Activated CD8-positive, alpha-beta memory T cell treated with anti-CD3 and anti-CD28 coated beads, Interleukin-2, amount 50 U/mL, for 48 hours (primary cell): Measurements from ENCODE around the gene LARGE1.

Experiments
- DNase-seq: peaks from one replicate; pipeline ENCODE4 v3.0.0-alpha.2; 2020

LARGE1 gene

DNA sequence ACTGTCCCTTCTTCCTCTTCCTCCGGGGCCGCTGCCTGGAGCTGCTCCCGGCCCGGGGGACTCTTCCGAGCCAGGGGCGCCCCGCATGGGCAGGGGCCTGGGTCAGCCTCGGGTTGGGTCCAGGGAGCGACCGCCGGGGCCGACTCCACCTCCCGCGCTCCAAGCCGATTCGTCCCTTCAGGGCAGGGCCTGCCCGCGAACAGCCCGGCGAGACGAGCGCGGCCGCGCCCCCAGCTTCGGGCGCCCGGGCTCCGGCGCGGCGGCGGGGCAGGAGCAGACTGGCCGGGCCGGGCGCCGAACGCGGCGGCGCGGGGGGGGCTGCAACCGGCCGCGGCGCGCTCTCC, at the start of gene LARGE1:
LARGE1 (minus strand) TSS at position 280 of the 344 bp plus-strand sequence.
- peak; percentile 55 for DNase-seq

DNA sequence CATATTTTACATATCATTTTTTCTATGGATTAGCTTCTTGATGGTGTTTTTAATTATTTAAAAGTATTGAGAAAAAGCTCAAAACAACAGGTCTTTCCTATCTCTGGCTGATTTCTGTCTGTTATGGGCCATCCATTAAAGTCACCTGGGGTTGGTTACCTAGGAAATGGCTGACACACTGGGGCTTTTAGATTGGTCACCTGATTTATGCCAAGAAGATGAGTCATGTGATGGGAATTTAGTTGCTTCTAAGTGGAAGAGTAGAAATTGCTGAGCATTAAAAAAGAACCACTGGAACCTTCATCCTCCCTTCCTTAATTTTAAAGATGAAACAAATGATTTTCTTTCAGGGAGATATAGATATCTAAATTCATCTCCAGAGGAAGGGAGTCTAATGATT, 48.8 kb upstream of the LARGE1 start:
- no peak for DNase-seq

DNA sequence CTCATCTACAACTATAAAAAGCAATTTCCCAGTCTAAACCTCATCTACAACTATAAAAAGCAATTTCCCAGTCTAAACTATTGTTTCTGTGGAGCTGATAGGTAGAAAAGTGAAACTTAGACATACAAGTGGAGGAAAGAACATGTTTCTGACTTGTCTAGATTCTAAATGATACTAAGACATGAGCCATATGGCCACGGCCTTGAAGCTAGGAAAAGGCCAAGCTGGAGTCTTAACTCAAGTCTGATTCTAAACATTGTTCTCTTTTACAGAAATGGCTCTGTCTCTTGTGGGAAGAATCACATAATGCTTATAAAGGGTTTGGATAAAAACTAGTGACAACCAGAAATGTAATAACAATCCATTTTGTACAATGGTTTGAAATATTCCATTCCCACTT, 43.8 kb upstream of the LARGE1 start:
- DNase-seq = no peak

DNA sequence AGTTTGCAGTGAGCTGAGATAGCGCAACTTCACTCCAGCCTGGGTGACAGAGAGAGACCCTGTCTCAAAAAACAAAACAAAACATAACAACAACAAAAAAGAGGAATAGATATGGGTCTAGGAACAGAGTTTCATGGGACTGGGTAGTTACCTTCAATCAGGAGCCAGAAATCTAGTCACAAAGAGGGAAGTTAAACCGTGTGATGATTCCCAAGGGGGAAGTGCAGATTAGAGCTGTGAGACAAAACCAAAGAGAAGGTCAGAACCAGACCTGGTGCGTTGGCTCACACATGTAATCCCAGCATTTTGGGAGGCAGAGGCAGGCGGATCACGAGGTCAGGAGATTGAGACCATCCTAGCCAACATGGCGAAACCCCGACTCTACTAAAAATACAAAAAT, 42.1 kb upstream of the LARGE1 start:
- no peak for DNase-seq

DNA sequence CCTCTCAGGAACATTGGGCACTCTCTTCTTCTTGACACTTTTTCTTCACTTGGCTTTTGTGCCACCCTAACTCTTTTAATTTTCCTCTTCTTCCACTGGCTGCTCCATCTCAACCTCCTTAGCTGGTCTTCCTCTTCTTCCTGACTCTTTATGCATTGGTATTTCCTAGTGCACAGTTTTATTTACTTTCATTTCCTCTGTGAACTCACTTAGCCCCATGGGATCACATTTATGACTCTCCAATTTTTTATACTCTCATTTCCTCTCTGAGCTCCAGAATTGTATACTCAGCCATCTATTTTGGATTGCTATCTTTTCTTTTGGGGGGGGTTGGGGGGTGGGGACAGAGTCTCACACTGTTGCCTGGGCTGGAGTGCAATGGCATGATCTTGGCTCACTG, 38.5 kb upstream of the LARGE1 start:
- no peak for DNase-seq

DNA sequence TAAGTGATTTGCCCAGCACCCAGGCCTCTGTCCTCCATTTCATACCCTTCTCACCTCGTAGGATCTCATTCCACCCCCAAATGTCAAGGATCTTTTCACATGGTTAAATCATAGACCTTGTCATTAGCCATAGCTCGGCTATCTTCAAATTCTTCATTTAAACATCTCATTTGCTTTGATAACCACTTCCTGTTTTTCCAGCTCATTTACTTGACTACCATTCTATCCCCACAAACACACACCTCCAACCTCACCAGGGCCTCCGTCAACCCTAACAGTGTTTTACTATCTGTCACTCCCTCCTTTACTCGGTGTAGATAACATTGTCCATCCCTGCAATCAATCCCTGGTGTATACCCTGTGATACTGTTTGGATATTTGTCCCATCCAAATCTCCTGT, 36.8 kb upstream of the LARGE1 start:
- no peak for DNase-seq

DNA sequence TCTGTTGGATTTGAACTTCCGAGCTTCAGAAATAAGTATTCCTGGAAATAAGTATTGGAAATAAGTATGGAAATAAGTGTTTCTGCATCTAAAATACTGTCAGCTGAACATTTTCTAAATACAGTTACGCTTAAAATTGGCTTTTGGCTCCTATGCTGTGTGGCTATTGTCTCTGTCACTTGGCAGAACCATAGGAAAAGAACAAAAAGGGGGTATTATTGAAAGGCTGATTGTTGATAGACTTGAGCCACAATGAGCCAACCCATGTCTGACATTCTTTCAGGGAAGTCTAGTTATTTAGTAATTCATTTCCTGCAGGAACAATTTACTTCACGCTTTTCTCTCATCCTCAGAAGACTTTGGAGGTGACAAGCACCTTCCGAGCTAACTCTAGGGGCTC, 32.5 kb upstream of the LARGE1 start:
- DNase-seq = no peak

DNA sequence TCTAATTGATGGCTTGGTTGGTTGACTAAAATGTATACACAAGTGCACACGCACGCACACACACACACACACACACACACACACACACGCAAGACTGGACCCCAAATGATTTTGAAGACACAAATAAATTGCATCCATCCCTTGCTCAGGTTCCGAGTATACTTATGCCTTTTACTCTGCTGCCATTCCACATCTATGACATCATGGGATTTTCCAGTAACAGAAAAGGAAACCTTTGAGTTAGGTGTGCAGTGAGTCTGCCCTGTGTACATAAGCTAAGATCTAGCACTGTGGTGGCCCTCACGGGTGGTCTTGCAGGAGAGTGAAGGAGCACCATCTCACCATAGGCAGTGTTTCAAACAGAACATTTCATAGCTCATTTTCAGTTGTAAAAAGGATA, 20.5 kb upstream of the LARGE1 start:
- no peak for DNase-seq

DNA sequence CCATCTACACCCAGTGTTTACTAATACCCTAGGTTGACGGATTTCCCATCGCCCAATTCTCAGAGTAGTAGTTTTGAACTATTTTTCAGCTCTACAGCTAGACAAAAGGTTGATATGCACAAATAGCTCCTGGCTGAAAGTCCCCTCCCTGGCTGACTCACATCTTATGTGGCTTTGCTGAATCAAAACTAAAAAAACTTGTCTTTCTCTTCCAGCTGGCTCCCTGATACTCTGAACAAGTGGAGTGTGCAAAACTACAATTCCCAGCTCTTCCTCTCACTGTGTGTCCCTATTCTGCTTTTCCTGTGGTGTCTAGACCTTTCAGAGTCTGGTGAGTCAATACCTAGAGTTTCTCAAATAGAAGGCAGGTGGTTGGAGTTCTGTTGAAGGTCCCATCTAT, 12.7 kb upstream of the LARGE1 start:
- DNase-seq = no peak

DNA sequence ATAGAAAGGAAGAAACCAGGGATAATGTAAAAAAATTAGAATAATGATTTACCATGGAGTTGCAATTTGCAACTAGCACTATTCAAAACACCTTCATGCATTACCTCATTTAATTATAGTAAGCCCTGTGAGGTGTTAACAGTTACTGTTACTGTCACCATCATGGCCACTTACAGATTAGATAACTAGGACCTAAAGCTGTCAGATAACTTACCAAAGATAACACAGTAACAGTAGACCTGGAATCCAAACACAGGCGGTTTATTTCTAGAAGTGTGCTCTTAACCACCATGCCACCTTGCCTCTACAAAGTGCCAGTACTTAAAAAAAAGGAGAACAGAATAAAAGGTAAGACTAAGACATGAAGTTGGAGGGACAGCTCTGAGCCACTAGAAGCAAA, 11.1 kb upstream of the LARGE1 start:
- no peak for DNase-seq

DNA sequence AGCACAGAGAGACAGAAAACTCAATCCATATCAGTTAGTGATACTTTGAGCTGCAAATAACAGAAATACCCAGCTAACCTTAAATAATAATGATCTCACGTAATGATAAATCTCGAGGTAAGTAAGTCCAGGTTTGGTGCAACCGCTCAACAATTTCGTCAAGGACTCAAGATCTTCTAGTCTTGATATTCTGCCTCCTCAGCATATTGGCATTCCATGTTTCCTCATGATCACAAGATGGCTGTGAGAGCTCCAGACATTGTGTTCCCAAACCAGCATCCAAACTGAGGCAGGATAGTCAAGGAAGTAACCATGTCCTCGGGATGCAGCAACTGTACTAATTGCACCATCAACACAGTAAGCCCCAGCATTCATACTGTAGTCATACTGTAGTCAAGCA, 7.5 kb upstream of the LARGE1 start:
- DNase-seq = no peak

DNA sequence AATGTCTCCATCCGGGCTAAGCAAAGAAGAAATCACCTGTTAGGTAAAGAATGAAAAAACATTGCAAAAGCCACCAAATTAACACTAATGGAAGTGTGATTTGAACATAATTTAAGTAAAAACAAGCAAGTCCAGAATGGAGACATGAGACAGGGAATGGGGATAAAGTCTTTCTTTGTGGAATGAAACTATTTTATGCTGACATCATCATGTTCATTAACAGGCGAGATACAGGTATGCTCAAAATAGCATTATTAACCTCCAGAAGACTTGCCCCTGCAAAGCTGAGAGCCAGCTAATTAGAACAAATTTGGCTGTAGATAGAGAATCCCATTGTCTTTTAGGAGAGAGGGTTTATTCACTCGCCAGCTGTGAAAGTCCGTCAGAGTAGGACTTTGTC, 4.9 kb upstream of the LARGE1 start:
- DNase-seq = no peak

DNA sequence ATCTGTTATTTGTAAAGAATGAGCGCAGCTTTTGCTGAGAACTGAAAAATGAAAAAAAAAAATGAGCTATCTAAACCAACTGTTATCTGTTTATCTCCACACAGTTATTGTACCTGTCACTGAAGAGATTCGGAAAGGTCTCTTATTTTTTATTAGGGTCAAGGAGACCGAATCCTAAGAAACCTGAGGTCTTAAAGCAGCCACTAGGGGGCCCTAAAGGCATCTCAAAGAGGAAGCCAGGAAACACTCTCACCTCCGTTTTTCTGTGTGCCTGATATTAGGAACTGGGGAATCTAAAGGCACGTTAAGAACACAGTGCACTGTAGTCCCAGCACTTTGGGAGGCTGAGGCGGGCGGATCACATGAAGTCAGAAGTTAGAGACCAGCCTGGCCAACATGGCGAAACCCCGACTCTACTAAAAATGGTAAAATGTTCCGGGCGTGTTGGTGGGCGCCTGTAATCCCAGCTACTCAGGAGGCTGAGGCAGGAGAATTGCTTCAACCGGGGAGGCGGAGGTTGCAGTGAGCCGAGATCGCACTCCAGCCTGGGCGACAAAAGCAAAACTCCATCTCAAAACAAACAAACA, 3.5 kb upstream of the LARGE1 start:
- DNase-seq = no peak

DNA sequence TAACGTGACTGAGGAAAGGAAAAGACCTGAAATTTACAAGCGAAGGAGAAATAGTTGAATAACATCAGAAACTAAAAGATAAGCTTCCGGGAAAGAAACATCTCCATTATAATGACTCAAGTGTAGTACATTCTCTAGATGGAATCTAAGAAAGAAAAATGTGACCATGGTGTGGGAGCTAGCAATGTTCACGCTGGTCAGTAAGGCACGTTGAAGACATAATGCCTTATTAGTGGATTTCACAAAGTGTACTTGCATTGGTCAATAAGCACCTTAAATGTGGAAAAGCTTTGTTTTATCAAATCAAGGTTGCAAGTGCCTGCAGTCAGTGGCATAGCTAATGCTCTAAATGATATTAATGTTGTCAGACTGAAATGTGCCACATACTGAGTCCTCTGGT, 2.8 kb upstream of the LARGE1 start:
- DNase-seq = no peak

DNA sequence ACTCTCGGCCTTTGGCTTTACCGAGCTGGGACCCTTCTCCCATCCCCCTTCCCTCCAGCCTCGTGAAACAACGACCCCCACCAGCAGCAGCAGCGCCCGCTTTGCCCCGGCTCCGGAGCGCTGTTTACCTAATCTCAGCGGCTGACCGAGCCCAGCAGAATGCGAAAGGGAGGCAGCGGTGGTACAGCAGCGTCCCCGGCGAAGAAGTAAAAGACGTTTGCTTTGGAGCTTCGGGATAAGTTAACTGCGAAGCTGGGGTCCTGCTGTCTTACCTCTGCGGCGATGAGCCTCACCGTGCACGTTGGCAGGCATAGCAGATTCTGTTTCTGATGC, 2.0 kb upstream of the LARGE1 start:
- DNase-seq = peak; percentile 55

DNA sequence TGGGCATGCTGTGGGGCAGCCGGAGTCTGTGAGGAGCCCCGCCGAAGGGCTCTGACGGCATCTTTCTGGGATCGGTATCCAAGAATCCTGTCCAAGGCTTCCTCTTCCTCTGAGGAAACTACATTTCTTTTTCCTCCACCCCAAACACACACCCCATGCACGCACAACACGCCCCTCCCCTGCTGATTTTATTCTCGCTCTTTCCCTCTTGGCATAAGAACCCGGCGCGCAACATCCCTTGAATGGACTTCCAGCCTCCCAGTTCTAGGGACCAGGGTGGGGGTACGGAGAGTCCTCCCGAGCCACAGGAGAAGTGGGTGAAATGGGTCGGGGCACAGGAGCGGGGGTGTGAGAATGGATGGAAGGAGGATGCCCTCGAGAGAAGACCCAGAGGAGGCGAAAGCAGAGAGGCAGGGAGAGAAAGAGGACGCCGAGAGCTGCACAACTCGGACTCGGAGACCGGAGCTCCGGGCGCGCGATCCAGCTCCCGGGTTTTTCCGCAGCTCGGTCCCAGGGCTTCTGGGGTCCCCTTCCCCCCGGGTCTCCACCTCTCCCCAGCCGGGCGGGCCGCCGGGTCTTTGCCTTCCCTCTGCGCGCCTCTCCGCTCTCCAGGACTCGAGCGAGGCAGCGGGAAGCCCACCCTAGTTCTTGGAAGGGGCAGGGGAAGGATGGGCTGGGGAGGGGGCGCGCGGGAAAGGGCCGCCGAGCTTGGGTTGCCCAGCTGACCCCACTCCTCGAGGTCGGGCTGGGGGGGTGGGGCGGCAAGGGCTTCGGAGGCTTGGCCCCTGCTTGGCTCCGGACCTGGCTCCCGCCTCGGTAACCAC, 1.5 kb upstream of the LARGE1 start:
- peak; percentile 57 for DNase-seq

DNA sequence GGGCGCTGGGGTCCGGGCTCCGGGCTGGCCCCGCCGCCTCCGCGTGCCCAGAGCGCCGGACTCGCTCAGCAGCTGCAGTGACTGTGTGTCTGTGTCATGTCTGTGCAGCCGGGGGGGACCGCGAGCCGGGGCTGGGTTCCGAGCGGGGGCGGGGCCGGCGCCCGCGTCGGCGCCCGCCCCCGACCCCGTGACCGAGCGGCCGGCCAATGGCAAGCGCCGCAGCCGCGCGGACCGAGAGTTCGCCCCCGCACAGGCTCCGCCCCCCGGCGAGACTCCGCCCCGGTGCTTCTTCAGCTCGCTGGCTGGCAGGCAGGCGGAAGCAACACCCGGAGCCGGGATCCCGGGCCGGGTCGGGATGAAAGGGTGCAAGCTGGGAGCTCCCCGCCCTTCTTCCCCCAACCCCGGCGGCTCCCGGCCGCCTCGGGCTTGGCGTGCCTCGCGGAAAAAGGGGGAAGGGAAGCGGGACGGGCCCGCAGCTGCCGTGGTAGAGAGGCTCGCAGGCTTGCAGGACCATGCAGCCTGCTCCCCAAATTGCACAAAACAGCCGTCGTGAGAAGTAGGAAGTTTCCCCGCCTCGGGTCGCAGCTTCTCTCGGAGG, 750 bp upstream of the LARGE1 start:
- DNase-seq = peak; percentile 95

DNA sequence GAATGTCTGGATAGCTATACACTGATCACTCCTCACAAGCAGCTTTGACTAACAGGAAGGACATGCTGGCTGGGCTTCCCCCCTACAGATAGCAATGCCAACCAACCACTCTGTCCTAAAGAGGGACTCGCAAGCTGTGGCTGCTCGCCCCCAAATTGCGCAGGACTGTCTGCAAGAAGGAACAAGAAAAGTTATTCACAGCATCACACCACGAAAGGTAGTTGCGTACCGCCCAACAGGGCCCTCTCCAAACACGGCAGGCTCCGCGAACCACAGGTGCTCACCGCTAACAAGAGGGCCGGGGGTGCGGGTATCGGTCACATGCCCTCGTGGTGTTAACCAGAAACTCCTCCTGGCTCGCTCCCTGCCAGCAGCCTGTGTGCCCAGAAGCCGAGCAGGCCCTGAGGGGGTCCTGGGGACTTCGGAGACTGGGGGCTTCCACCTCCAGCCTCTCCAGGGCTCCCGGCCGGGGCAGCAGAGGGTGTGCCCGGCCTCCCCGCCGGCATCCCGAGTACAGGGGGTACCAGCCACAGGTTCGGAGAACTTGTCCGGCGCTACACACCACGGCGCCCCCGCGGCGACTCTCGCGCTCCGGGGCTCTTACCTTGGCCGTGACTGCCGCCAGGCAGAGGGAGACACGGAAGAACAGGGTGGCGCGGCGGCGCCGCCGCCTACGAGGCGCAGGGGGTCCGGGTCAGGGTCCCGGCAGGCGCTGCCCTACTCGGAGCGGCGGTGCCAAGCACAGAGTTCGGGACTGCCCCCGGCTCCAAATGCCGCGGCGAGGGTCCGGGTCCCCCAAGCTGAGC, 682 bp downstream of the LARGE1 start:
- peak; percentile 54 for DNase-seq

DNA sequence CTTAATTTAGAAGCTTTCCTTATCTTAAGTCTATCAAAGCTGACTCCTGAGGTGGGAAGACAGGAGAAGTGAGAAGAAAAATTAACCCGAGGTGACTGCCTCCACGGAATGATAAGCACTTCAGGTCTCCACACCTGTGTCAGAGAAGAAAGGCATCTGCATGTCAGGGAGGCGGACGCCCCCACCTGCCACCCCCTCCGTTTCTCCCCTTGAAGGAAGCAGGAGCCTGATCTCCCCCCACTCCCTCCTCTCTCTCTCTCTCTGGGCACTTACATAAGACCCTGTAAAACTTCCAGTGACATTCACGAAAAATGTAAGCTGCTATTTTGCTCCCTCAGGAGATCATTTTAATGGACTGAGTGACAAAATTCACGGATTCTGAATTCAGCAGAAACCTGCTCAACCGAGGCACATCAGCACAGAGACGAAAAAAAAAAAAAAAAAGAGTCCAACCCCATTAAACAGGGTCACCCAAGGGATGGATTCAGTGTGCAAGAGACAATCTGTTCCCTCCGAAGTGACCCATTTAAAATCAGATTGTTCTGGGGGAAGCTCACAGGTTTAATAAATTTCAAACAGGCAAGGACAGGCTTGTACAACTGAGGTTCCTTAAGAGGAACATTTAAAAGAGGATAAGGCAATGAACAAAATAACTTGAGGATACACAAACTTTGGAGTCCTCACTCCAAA, 1.5 kb downstream of the LARGE1 start:
- DNase-seq = no peak

DNA sequence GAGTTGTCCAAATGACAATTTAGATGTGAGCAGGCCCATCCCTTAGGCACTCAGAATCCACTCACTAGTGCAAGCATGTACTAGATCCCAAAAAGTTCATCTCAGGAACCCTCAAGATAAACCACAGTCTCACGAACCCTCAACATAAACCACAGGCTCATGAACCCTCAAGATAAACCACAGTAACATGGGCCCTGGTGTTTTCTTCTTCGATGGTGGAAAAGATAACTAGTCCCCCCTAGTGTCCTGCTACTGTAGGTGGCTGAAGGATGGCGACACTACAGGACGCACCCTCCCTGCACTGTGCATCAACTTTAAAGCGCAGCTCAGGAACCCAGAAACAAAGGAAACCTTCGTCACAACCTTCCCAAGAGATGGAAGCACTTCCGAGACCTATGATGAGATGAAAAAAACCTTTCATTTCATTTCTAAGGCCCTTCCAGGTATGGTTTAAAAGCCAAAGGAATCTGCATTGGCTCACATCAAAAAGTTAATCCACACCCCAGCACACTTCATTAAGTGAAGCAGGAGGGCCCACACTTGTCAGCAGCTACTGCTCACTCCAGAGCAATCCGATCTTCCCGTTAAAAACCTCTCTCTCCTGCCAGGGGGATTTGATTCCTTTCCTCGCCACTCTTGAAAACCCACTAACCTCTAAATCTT, 2.4 kb downstream of the LARGE1 start:
- no peak for DNase-seq

DNA sequence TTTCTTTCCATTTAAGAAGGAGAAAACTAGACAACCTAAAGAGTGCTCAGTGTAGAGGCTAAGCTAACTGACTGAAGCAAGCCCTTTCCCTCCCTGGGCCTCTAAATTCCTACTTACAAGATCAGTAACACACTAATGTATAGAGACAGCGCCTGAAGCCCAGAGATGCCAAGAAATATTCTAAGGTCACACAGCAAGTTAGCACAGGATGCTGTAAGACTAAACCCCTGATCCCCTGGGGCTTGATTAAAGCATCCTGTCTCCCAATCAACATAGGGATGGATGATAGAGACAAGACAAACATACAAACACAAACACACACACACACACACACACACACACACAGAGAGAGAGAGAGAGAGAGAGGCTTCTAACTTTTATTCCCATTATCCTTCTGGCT, 5.6 kb downstream of the LARGE1 start:
- no peak for DNase-seq

DNA sequence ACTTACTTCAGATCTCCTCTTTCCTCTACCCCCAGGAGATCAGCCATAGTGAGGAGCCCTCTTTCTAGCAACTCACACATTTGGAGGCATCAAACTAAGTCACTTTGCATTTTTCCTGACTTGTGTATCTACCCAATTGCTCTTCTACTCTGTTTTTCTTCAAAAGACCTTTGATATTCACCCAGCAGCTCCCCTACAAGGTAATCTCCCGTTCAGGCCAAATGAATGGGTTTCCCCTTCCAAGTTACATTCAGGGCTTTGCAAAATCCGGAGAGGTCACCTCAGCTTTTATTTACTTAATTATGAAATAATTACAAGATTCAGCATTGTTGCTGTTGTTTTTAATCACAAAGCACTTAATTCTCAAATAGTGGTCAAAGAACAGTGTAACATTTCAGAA, 6.1 kb downstream of the LARGE1 start:
- no peak for DNase-seq

DNA sequence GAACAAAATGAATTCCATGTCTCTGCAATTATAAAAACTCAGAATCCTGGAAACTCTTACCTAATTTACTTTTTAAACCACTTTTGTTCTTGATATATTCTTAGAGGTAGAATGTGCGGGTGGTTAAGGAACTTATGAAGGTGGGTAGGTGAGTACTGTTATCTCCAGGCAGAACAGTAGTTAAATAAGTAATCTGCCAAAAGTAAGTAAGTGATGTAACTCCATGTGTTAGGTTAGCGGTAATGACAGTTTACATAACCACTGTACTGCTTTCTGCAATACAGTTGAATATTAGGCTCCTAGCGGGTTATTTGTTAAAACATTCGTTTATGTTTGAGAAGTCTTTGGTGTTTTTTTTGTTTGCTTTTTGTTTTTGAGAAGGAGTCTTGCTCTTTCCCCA, 7.1 kb downstream of the LARGE1 start:
- no peak for DNase-seq
